Thoracic aorta (tissue), 2 donors: ENCODE data around the gene TUBE1. TPM values are rescaled to one million over a fixed set of nuclear protein-coding genes. Genes with fewer than 3 reads are reported as not detected.

Source experiments
- ATAC-seq: fragments of 150-250 bp; one replicate; pipeline ENCODE4 v1.8.0; 2017; ENCODE audit warnings: low read depth; ENCODE audit not compliant: insufficient number of reproducible peaks, low FRiP score
- DNase-seq: peaks from one replicate; pipeline ENCODE4 v3.0.0-alpha.2; 2020; ENCODE audit warnings: low spot score
- H3K27ac ChIP-seq, 2 donors: fragments of 200-600 bp; sonication (generic); 1 replicate in 1 of 2; 2 replicates in 1 of 2; pipeline ENCODE4 v1.5.1; 2016; ENCODE audit warnings: mild to moderate bottlenecking in 2 of 2, moderate library complexity in 2 of 2
- H3K27me3 ChIP-seq: fragments of 200-600 bp; sonication (generic); replicated peaks from 2 replicates; pipeline ENCODE4 v1.6.0; 2016; ENCODE audit warnings: mild to moderate bottlenecking; ENCODE audit not compliant: insufficient read depth
- H3K36me3 ChIP-seq: fragments of 200-600 bp; sonication (generic); one replicate; pipeline ENCODE4 v1.5.1; 2016
- H3K4me1 ChIP-seq, 2 donors: fragments of 200-600 bp; sonication (generic); 1 replicate in 1 of 2; 2 replicates in 1 of 2; pipeline versions ENCODE4 v1.5.1 to v1.6.0; 2016; ENCODE audit warnings: low read depth in 2 of 2, mild to moderate bottlenecking in 1 of 2; ENCODE audit not compliant: control insufficient read depth in 1 of 2
- H3K4me3 ChIP-seq: fragments of 200-600 bp; sonication (generic); 2 replicates; pipeline ENCODE4 v1.5.1; 2016; ENCODE audit warnings: mild to moderate bottlenecking
- H3K9me3 ChIP-seq: fragments of 200-600 bp; sonication (generic); 2 replicates; pipeline ENCODE4 v1.5.1; 2016
- CTCF ChIP-seq: fragments of 200-600 bp; sonication (generic); IDR thresholded peaks from one replicate; pipeline ENCODE4 v1.5.1; 2019; ENCODE audit warnings: antibody characterized with exemption
- total RNA-seq, 2 donors: library from RNA; depleted of rRNA; stranded (reverse); fragments of >200 nt; gene quantifications; one replicate each; pipeline versions ENCODE4 v1.1.0 to v1.2.3, GENCODE V29; 2016

Gene TUBE1
- total RNA-seq, 2 donors from 2014 or later: 27.3 to 33.4 TPM

- ATAC-seq (no peak), DNase-seq (no peak)
- no peak for TF ChIP-seq CTCF
- Histone ChIP-seq H3K27ac (no peak overlapping the region), H3K9me3 (no peaks in the 10 kb centered on the region), H3K36me3 (no peaks in the 10 kb centered on the region), H3K4me3 (no peak overlapping the region), H3K27me3 (no peaks in the 10 kb centered on the region), H3K4me1 (peaks cover 6 to 23% of the 10 kb centered on the region in 2 donors)
Observed at GRCh38 chr6:112034616-112034995, 52.7 kb downstream of the TUBE1 start.

- Histone ChIP-seq H3K4me3 (no peak overlapping the region), H3K9me3 (no peaks in the 10 kb centered on the region), H3K27ac (no peak overlapping the region), H3K27me3 (no peaks in the 10 kb centered on the region), H3K36me3 (no peaks in the 10 kb centered on the region), H3K4me1 (peaks cover 6 to 19% of the 10 kb centered on the region in 2 donors)
- TF ChIP-seq CTCF: no peak
- ATAC-seq (no peak), DNase-seq (no peak)
Observed at GRCh38 chr6:112033791-112034615, 53.3 kb downstream of the TUBE1 start.

GRCh38 chr6:112032728-112033127 is 54.6 kb downstream of the TUBE1 start:
- ATAC-seq: no peak
- DNase-seq: no peak
- no peak for TF ChIP-seq CTCF
- no peak overlapping the region for H3K4me3 ChIP-seq
- H3K9me3 ChIP-seq: no peaks in the 10 kb centered on the region
- H3K27ac ChIP-seq: no peak overlapping the region
- no peaks in the 10 kb centered on the region for H3K36me3 ChIP-seq
- H3K4me1 ChIP-seq: peaks cover 0 to 8% of the 10 kb centered on the region in 2 donors
- no peaks in the 10 kb centered on the region for H3K27me3 ChIP-seq

- ATAC-seq: no peak
- no peak overlapping the region for H3K4me3 ChIP-seq
- DNase-seq: no peak
- H3K4me1 ChIP-seq: peaks cover 0 to 4% of the 10 kb centered on the region in 2 donors
- H3K27me3 ChIP-seq: no peaks in the 10 kb centered on the region
- no peaks in the 10 kb centered on the region for H3K36me3 ChIP-seq
- H3K27ac ChIP-seq: no peak overlapping the region
- H3K9me3 ChIP-seq: no peaks in the 10 kb centered on the region
- no peak for TF ChIP-seq CTCF
Observed at GRCh38 chr6:112031960-112032359, 55.3 kb downstream of the TUBE1 start.

GRCh38 chr6:112030961-112031660 is 56.2 kb downstream of the TUBE1 start:
- no peak overlapping the region for H3K27ac ChIP-seq
- DNase-seq (no peak), ATAC-seq (no peak)
- H3K27me3 ChIP-seq: no peaks in the 10 kb centered on the region
- no peaks in the 10 kb centered on the region for H3K36me3 ChIP-seq
- H3K9me3 ChIP-seq: no peaks in the 10 kb centered on the region
- no peak for TF ChIP-seq CTCF
- H3K4me3 ChIP-seq: no peak overlapping the region
- H3K4me1 ChIP-seq: peaks cover 0 to 4% of the 10 kb centered on the region in 2 donors
